ELR (cell line): Measurements from ENCODE around the gene NAA30.
A peak's percentile ranks its signal among the peaks of the same experiment; 100 is the strongest.

Experiments
- DNase-seq: peaks from one replicate; pipeline ENCODE4 v3.0.0-alpha.2; 2015; ENCODE audit warnings: low read depth

The NAA30 gene

DNA sequence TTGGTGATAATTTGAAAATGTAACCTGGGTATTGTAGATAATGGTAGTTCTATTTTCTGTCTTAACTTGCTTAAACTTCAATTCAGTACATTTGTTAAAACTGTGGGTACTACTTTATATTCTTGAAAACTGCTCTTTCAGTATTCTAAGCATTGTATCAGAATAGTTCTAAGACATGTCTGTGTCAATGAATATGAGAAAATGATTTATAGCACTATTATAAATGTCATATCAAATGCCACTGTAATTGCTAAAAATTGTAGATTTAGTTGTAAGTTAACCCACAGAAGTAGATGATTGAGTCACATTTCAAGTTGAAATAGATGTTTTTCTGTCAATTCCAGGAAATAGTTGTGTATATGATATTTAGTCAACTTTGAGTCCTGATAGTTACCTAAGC, 2.4 kb downstream of the NAA30 start:
- no peak for DNase-seq

DNA sequence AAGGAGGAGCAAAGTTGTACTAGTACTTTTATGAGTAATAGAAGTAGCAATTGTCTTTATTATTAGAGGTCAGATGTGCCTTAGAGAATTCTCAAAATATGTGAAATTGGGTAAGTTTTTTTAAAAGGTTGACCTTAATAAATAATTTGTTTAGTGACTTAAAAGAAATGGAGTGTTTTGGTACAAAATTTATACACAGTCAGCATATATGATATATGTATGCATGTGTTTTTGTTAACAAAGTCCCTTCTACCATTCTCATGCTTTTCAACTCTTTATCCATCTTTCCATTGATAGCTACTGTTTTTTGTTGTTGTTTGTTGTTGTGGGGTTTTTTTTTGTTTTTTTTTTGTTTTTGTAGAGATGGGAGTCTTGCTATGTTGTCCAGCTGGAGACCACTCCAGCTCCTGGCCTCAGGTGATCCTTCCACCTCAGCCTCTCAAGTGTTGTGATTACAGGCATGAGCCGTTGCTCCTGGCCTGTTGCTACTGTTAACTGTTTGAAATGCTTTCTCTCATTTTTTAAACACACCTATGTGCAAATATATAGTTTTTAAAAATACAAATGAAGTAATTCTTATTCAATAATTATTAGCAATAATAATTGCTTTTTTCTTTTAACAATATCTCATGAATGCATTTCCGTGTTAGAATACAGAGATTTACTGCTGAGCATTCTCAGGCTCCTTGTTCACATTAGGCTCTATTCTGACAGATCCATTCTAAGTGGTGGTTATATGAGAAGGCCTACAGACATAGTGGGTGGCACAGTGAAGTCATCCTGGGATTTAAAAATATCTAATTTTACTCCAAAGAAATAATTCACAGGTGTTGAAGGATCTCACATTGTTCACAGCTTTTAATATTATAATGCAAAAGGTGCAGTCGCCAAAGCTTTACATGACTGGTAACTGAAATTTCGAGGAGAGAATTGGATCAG, 10.4 kb downstream of the NAA30 start:
- no peak for DNase-seq

DNA sequence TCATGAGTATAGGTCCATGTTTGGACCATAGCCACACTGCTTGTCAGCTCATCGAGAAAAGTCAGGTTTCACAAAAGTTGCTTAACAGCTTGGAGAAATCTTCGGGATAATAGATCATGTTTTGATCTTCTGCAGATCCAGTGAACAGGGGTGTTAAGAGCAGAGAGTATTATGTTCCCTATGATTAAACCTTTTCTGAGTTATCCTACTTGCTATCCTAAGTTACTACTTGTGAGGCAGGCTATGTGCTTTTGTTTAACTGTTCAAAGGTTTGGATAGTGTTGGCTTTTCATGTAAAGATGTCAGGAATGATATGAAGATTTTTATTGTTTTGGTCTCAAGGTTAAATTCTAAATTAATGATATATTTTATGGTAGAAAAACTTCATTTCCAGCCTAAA, 11.1 kb downstream of the NAA30 start:
- no peak for DNase-seq

DNA sequence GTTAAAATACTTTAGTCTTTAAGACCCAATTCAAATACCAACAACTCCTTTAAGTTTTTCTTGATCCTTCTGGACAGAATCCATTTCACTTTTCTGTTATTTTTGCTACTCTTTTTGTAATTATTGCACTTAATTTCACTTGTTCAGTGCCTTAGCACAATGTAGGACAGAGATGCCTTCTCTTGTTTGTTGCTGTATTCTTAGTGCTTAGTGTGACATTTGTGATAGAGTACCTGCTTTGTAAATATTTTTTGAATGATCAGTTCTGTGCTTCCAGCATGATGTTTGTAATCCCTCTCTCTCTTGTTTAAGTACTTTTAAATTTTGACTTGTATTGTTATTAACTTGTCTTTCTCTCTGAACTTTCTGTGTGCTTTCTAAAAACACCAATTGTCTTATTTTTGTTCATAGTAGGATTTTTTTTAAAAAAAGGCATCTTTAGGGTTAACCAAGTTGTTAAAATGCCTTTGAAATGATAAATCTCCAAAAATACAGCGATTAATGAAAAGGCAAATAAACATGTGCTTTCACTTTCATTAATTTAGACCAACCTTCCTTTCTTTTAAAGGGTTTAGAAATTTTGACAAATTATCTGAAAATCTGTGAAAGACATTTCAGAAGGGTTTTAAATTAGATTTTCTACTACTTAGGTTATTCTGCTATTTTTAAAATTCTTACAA, 11.9 kb downstream of the NAA30 start:
- no peak for DNase-seq

- DNase-seq = no peak
Measured at GRCh38 chr14:57403521-57403864, 13.1 kb downstream of the NAA30 start.

DNA sequence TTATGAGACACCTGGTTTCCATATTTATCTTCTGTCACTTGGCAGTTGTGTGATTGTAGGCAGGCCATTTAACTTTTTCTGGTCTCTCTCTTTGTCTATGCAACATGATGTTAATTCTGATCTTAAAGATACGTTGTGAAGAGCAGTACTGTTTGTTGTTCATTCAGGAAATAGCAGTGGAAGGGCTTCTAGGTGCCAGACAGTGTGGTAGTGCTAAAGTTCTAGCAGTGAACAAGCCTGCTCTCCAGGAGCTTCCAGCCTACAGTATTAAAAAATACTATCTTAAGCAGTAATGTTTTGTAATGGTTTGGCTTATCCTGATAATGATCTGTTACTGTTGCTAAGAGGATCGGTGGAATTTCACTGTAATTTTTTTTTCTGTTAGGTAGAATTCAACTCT, 15.2 kb downstream of the NAA30 start:
- DNase-seq = no peak

DNA sequence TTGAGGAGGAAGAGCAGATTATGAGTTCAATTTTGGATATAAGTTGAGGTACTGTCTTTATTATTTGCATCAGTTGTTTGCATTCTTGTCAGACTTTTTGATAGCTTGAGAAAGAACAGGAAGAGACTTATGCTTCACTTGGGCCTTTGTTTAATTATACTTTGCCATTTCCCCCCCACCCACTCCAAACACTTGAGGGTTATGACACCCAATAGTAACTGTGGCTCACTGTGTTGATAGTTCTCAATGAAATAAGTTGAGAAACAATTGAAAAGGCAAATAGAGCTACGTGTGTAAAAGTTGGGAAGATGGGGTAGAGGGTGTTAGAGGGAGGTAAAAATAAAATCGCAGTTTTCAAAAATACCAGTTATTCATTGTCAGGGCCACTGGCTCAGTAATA, 17.7 kb downstream of the NAA30 start:
- DNase-seq = no peak

GRCh38 chr14:57408634-57409033, 18.2 kb downstream of the NAA30 start:
- no peak for DNase-seq

GRCh38 chr14:57412341-57412740, 22.0 kb downstream of the NAA30 start:
- DNase-seq = no peak

GRCh38 chr14:57413849-57414248, 23.5 kb downstream of the NAA30 start:
- no peak for DNase-seq

DNA sequence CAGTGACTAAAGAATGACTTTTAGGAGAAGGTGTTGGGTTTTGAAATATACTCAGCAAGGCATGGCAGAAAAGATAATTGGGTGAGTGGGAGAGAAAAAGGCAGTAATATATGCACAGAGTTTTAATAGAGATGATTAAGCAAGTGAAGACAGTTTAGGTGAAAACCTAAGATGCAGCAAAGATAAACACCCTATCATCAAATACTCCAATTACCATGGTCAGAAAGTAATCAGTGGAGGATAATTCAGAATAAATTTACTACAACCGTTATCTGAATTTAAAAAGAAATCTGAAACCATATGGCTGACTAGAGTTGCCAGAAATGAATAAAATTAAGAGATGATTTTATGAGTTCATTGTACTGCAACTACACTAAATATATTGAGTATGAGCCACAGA, 26.8 kb downstream of the NAA30 start:
- DNase-seq = no peak

DNA sequence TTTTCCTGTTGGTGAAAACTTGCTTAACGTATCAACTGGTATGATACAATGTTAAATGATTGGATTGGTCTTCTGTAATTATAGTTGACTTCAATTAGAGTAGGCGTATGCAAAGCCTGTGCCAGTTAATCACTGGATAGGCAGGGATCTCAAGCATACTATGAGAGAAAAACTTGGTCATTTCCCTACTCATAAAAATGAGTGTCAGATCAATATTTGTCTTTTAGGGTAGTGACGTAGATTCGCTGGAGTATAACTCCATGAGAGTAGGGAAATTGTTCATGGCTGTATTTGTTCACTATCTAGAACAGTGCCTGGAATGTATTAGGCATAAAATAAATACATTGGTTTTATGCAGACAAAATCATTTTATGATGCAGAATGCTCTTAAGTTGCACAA, 28.6 kb downstream of the NAA30 start:
- DNase-seq = no peak

DNA sequence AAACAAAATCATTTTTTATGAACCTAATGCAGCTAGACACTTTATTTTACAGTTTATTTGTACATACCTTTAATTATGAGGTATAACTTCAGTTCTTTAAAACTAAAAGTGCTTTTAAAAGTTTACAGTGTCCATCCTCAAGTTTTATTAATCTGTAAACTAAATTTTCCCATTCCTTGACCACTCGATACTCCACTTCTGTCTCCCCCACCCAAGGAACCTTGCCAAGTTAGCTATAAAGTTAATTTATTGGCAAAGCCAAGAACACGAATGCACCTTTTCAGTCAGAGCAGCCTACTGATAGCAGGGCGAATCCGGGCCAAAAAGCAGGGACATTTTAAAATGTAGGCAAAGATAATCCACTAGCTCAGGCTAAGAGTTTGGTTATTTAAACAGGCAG, 29.6 kb downstream of the NAA30 start:
- DNase-seq = no peak

- DNase-seq = no peak
Measured at GRCh38 chr14:57420986-57421385, 30.6 kb downstream of the NAA30 start.

GRCh38 chr14:57435923-57436322, 45.5 kb downstream of the NAA30 start:
- no peak for DNase-seq

- no peak for DNase-seq
Measured at GRCh38 chr14:57461777-57462320, 71.5 kb downstream of the NAA30 start.

DNA sequence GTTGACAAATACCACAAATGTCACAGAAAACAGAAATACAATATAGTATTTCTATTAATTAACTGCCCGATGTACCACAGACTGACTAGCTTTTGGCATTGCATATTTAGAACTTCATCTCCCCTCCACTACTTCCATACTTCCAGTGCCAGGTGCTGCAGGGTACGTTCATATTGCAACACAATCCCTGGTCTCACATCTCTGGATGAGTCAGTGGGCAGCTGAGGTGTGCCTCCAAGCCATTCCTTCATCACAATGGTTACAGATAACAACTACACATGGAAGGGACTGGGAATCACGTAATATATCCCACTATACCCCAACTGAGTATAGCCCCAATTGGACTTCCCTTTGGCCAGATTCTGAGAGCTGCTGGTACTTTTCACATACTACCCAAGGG, 72.2 kb downstream of the NAA30 start:
- DNase-seq = no peak

GRCh38 chr14:57464008-57464730, 73.8 kb downstream of the NAA30 start:
- peak; percentile 3 for DNase-seq
